22Rv1 (cell line): Measurements from ENCODE around the gene SPHKAP.

Experiments
- CTCF ChIP-seq: fragments of 450-650 bp; IDR thresholded peaks from 2 replicates; pipeline ENCODE4 v1.5.1; 2017; ENCODE audit warnings: mild to moderate bottlenecking
- ZFX ChIP-seq: fragments of 450-650 bp; IDR thresholded peaks from 2 replicates; pipeline ENCODE4 v1.6.1; 2017; ENCODE audit warnings: antibody characterized with exemption, borderline replicate concordance

GRCh38 chr2:228135300-228135699, 46.2 kb downstream of the SPHKAP start:
- TF ChIP-seq CTCF (no peak), ZFX (no peak)
